Tibial nerve (tissue), 4 donors: ENCODE data around the gene CAMTA1. TPM values are rescaled to one million over a fixed set of nuclear protein-coding genes. Genes with fewer than 3 reads are reported as not detected.

Experiments used
- DNase-seq, 2 donors: peaks; one replicate each; pipeline ENCODE4 v3.0.0-alpha.2; 2019; ENCODE audit warnings: low spot score in 2 of 2
- H3K27ac ChIP-seq, 4 donors: fragments of 200-600 bp; sonication (generic) in 3 of 4; one replicate each; pipeline ENCODE4 v1.5.1; 2017 to 2019; ENCODE audit warnings: mild to moderate bottlenecking in 1 of 4
- H3K27me3 ChIP-seq, 2 donors: fragments of 200-600 bp; sonication (generic) in 1 of 2; one replicate each; pipeline versions ENCODE4 v1.5.1 to v1.6.0; 2017 to 2019
- H3K36me3 ChIP-seq, 3 donors: fragments of 200-600 bp; sonication (generic); one replicate each; pipeline ENCODE4 v1.5.1; 2018 to 2019
- H3K4me1 ChIP-seq, 4 donors: fragments of 200-600 bp; sonication (generic) in 3 of 4; one replicate each; pipeline ENCODE4 v1.5.1; 2017 to 2019
- H3K4me3 ChIP-seq, 4 donors: fragments of 200-600 bp; sonication (generic) in 3 of 4; one replicate each; pipeline ENCODE4 v1.5.1; 2017 to 2019; ENCODE audit warnings: mild to moderate bottlenecking in 1 of 4, moderate library complexity in 1 of 4
- H3K9me3 ChIP-seq, 4 donors: fragments of 200-600 bp; sonication (generic) in 3 of 4; one replicate each; pipeline ENCODE4 v1.5.1; 2017 to 2019
- EP300 ChIP-seq, 2 donors: sonication (generic); formaldehyde crosslinking; IDR thresholded peaks; one replicate each; pipeline ENCODE4 v1.6.1; 2017; ENCODE audit warnings: antibody characterized with exemption in 2 of 2, mild to moderate bottlenecking in 1 of 2
- POLR2A ChIP-seq, 2 donors: fragments of 450-650 bp; IDR thresholded peaks; one replicate each; pipeline ENCODE4 v1.6.1; 2017; ENCODE audit warnings: antibody characterized with exemption in 2 of 2, mild to moderate bottlenecking in 2 of 2, moderate library complexity in 2 of 2
- whole genome bisulfite sequencing, 2 donors: methylation state at CpG; one replicate each; pipeline ENCODE4 v1.1.5; 2018; 5-methylcytosine and 5-hydroxymethylcytosine counted together
- total RNA-seq, 4 donors: library from RNA; depleted of rRNA; stranded (reverse); fragments of >200 nt; gene quantifications; one replicate each; pipeline ENCODE4 v1.1.0, GENCODE V29; 2016
- TF ChIP-seq, protein P1 (sequence below), 5 experiments: fragments of 200-600 bp in 3 of 5; fragments of 450-650 bp in 2 of 5; sonication (generic) in 3 of 5; IDR thresholded peaks; one replicate each; pipeline ENCODE4 v1.5.1; 2016 to 2019; ENCODE audit warnings: antibody characterized with exemption in 5 of 5, mild to moderate bottlenecking in 3 of 5, moderate library complexity in 2 of 5

CAMTA1 gene
- total RNA-seq, 4 donors from 2014 or later = 41.8 to 104 (median 87.2) TPM

DNA sequence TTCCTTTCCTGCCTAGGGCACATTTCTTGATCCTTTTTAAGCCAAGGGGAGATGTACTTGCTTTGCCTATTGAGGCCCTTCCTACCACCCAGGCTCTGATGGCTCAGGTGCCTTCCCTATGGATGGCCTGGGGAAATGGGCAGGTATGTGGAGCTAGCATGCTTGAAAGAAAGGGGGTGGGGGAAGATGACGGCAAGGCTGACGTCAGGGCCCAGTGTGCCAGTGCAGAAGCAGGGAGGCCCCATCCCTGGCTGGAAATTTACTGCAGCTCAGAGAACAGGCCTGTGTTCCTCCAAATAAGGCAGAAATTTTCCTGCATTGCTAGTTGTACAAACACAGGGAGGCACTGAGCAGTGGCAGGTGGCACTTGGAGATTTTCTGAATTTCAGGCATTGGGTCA lies 532.6 kb downstream of the CAMTA1 start:
- H3K4me3 ChIP-seq = no peak overlapping the region
- WGBS, 2 donors = 72 to 84% methylated on average over 2 of the region's 2 CpGs
- H3K27me3 ChIP-seq = no peaks in the 10 kb centered on the region
- no peak overlapping the region for H3K27ac ChIP-seq
- no peak for TF ChIP-seq POLR2A (IDR thresholded peaks at IDR 0.05)
- no peaks in the 10 kb centered on the region for H3K9me3 ChIP-seq
- no peaks in the 10 kb centered on the region for H3K36me3 ChIP-seq
- H3K4me1 ChIP-seq = no peaks in the 10 kb centered on the region
- no peak for DNase-seq

DNA sequence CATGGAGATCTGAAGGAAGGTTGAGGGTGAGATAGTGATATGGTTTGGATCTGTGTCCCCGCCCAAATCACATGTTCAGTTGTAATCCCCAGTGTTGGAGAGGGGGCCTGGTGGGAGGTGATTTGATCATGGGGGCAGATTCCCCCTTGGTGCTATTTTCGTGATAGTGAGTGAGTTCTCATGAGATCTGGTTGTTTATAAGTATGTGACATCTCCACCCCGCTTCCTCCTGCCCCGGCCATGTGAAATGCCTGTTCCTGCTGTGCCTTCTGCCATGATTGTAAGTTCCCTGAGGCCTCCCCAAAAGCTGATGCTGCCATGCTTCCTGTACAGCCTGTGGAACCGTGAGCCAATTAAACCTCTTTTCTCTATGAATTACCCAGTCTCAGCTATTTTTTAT lies 533.9 kb downstream of the CAMTA1 start:
- TF ChIP-seq EP300 (IDR thresholded peaks at IDR 0.05) (no peak), POLR2A (IDR thresholded peaks at IDR 0.05) (no peak)
- TF ChIP-seq, protein P1, sequence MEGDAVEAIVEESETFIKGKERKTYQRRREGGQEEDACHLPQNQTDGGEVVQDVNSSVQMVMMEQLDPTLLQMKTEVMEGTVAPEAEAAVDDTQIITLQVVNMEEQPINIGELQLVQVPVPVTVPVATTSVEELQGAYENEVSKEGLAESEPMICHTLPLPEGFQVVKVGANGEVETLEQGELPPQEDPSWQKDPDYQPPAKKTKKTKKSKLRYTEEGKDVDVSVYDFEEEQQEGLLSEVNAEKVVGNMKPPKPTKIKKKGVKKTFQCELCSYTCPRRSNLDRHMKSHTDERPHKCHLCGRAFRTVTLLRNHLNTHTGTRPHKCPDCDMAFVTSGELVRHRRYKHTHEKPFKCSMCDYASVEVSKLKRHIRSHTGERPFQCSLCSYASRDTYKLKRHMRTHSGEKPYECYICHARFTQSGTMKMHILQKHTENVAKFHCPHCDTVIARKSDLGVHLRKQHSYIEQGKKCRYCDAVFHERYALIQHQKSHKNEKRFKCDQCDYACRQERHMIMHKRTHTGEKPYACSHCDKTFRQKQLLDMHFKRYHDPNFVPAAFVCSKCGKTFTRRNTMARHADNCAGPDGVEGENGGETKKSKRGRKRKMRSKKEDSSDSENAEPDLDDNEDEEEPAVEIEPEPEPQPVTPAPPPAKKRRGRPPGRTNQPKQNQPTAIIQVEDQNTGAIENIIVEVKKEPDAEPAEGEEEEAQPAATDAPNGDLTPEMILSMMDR (IDR thresholded peaks at IDR 0.05) = no peak
- DNase-seq = no peak
- H3K4me1 ChIP-seq = no peaks in the 10 kb centered on the region

DNA sequence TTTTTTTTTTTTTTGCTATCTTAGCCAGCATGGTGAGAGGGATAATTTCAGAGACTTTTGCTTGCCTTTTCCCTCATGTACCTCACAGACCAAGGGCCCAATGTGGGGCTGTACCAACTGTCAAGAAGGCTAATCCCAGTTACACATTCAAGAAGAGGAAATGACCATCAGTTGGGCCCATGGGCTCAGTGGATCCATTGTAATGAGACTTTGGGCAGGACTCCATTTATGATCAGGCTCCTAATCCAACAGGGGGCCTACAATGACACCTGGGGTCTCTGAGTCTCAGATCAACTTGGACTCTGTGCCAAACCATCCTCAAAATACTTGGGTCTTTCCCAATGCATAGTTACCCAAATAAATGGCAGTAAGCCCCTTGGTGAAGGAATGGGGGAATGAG lies 535.4 kb downstream of the CAMTA1 start:
- Histone ChIP-seq H3K4me1 (no peaks in the 10 kb centered on the region), H3K9me3 (no peaks in the 10 kb centered on the region), H3K27ac (no peak overlapping the region), H3K4me3 (no peak overlapping the region), H3K36me3 (no peaks in the 10 kb centered on the region), H3K27me3 (no peaks in the 10 kb centered on the region)
- TF ChIP-seq EP300 (IDR thresholded peaks at IDR 0.05) (no peak), POLR2A (IDR thresholded peaks at IDR 0.05) (no peak)
- TF ChIP-seq, protein P1 (IDR thresholded peaks at IDR 0.05) = no peak
- no peak for DNase-seq

More for the DNA sequence above, 533.9 kb downstream of the CAMTA1 start:
- no peak overlapping the region for H3K27ac ChIP-seq
- H3K36me3 ChIP-seq = no peaks in the 10 kb centered on the region
- no peaks in the 10 kb centered on the region for H3K9me3 ChIP-seq
- H3K27me3 ChIP-seq = no peaks in the 10 kb centered on the region
- WGBS, 2 donors = 86 to 90% methylated on average over 5 of the region's 5 CpGs
- H3K4me3 ChIP-seq = no peak overlapping the region

DNA sequence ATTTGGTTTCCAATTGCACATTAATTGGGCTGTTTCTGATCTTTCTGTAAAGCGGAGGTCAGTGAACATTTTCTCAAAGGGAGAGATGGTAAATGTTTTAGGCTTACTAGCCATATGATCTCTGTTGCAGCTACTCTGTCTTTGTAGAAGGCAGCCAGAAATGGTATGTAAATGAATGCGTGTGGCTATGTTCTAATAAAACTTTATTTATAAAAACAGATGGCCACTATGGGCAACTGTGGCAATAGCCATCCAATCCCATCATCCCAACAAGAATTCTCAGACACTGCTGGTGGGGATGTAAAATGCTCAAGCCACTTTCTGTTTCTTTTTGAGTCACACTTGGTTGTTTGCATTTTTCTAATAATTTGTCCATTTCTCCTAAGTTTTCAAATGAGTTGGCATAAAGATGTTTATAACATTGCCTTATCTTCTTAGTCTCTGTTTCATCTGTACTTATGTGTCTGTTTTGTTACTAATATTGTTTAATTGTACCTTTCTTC lies 537.1 kb downstream of the CAMTA1 start:
- H3K27ac ChIP-seq = no peak overlapping the region
- H3K36me3 ChIP-seq = no peaks in the 10 kb centered on the region
- no peak overlapping the region for H3K4me3 ChIP-seq
- DNase-seq = no peak
- no peaks in the 10 kb centered on the region for H3K27me3 ChIP-seq
- H3K4me1 ChIP-seq = no peaks in the 10 kb centered on the region
- H3K9me3 ChIP-seq = peaks cover 0 to 5% (median 0%) of the 10 kb centered on the region in 4 donors
- no peak for TF ChIP-seq EP300 (IDR thresholded peaks at IDR 0.05)
- WGBS, 2 donors = 92 to 100% methylated on average over 2 of the region's 2 CpGs

DNA sequence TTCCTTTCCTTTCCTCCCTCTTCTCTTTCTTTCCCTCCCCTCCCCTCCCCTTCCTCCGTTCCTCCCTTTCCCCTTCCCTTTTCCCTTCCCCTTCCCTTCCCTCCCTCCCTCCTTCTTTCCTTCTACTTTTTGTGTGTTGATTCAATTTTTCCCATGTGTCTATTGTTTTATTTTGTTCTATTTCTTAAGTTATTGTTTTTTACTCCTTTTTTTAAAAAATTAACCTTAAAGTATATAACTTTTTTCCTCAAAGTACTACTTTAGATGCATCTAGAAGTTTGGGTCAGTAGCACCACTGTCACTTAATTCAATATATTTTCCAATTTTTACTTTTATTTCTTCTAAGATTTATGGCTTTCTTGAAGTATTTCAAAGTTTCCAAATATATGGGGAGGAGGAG lies 537.7 kb downstream of the CAMTA1 start:
- 50 to 67% methylated on average over 1 of the region's 1 CpG for WGBS, 2 donors
- no peaks in the 10 kb centered on the region for H3K4me1 ChIP-seq
- no peaks in the 10 kb centered on the region for H3K36me3 ChIP-seq
- no peak overlapping the region for H3K4me3 ChIP-seq
- H3K27ac ChIP-seq = no peak overlapping the region
- no peaks in the 10 kb centered on the region for H3K27me3 ChIP-seq
- no peak for DNase-seq
- H3K9me3 ChIP-seq = peaks cover 0 to 11% (median 0%) of the 10 kb centered on the region in 4 donors
- TF ChIP-seq, protein P1 (IDR thresholded peaks at IDR 0.05) = no peak
- no peak for TF ChIP-seq EP300 (IDR thresholded peaks at IDR 0.05)
- no peak for TF ChIP-seq POLR2A (IDR thresholded peaks at IDR 0.05)

DNA sequence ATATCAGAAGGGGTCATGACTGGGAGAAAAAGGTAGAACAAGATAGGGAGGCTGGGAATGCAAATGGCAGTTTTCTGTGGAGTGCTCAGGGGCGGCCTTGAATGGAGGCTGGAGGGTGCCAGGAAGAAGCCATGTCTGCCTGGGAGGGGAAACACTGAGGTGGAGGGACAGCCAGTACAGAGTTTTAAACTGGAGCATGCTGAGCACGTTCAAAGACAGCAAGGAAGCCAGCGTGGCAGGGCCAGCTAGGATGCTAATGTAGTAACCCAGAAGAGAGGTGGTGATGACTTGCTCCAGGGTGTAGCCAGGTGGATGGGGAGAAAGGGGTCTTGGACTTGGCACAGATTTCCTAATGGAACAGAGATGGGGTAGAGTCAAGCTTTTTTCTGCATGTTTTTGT lies 540.0 kb downstream of the CAMTA1 start:
- H3K36me3 ChIP-seq = no peaks in the 10 kb centered on the region
- peaks cover 0 to 15% (median 0%) of the 10 kb centered on the region in 4 donors for H3K9me3 ChIP-seq
- no peak for DNase-seq
- TF ChIP-seq EP300 (IDR thresholded peaks at IDR 0.05) = no peak
- TF ChIP-seq, protein P1 (IDR thresholded peaks at IDR 0.05) = no peak
- no peak for TF ChIP-seq POLR2A (IDR thresholded peaks at IDR 0.05)
- 81 to 83% methylated on average over 3 of the region's 3 CpGs for WGBS, 2 donors
- H3K4me3 ChIP-seq = no peak overlapping the region
- H3K4me1 ChIP-seq = no peaks in the 10 kb centered on the region
- H3K27me3 ChIP-seq = no peaks in the 10 kb centered on the region
- H3K27ac ChIP-seq = no peak overlapping the region
